Large intestine (tissue), 3 donors: ENCODE data around the gene MEX3A. TPM values are rescaled to one million over a fixed set of nuclear protein-coding genes. Genes with fewer than 3 reads are reported as not detected.

Experiments
- DNase-seq, 2 donors: peaks; one replicate each; pipeline versions ENCODE4 v3.0.0 to v3.0.0-alpha.2; 2013
- H3K27ac ChIP-seq: one replicate; pipeline ENCODE4 v1.5.1; 2013; ENCODE audit warnings: low read length
- H3K27me3 ChIP-seq: 2 replicates; pipeline ENCODE4 v1.6.1; 2013; ENCODE audit warnings: low read length; ENCODE audit not compliant: control insufficient read depth, insufficient read depth
- H3K36me3 ChIP-seq: 2 replicates; pipeline ENCODE4 v1.6.1; 2013; ENCODE audit warnings: low read length; ENCODE audit not compliant: control insufficient read depth, insufficient read depth
- H3K4me1 ChIP-seq: one replicate; pipeline ENCODE4 v1.6.1; 2013; ENCODE audit warnings: low read length; ENCODE audit not compliant: control insufficient read depth, insufficient read depth
- H3K4me3 ChIP-seq: one replicate; pipeline ENCODE4 v1.5.1; 2013; ENCODE audit warnings: low read length
- H3K9me3 ChIP-seq: one replicate; pipeline ENCODE4 v1.6.1; 2013; ENCODE audit warnings: mild to moderate bottlenecking, low read depth, low read length, moderate library complexity; ENCODE audit not compliant: control insufficient read depth
- WGBS: methylation state at CpG from one replicate; pipeline ENCODE4 v1.1.5; 2013; ENCODE audit warnings: low lambda C conversion rate; ENCODE audit not compliant: insufficient coverage; 5-methylcytosine and 5-hydroxymethylcytosine counted together
- polyA plus RNA-seq: library from polyadenylated mRNA; unstranded; fragments of 120-200 nt; gene quantifications from one replicate; pipeline ENCODE4 v1.2.1, GENCODE V29; 2013

The MEX3A gene
- polyA plus RNA-seq, 1 donor: 8.4 TPM

GRCh38 chr1:156025876-156026275 is 56.4 kb downstream of the MEX3A start:
- no CpG with 5 or more reads among the region's 9 CpGs for WGBS
- H3K27me3 ChIP-seq: no peaks in the 10 kb centered on the region
- H3K4me1 ChIP-seq: peaks cover 11% of the 10 kb centered on the region
- H3K36me3 ChIP-seq: no peaks in the 10 kb centered on the region
- peak; percentile 61 to 76 for DNase-seq
- no peak overlapping the region for H3K4me3 ChIP-seq
- no peaks in the 10 kb centered on the region for H3K9me3 ChIP-seq
- peak overlapping the region; percentile 18 for H3K27ac ChIP-seq

DNA sequence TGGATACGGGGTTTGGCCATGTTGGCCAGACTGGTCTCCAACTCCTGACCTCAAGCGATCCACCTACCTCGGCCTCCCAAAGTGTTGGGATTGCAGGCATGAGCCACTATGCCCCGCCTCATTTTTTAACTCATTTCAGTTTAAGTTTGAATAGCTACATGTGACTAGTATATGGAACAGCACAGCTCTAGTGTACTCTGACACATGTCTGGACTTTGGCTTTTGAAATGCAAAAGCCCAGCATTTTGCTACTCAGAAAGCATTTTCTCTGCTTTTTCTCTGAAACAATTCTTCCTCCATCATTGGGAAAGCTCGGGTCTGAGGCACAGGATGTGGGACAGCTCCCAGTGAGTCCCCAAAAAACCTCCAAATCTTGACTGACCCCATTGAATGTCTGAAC is 57.5 kb downstream of the MEX3A start:
- Histone ChIP-seq H3K36me3 (no peaks in the 10 kb centered on the region), H3K27me3 (no peaks in the 10 kb centered on the region), H3K4me3 (no peak overlapping the region), H3K9me3 (no peaks in the 10 kb centered on the region), H3K27ac (peak overlapping the region; percentile 82), H3K4me1 (peaks cover 11% of the 10 kb centered on the region)
- WGBS: no CpG with 5 or more reads among the region's 5 CpGs
- DNase-seq: peak; percentile 59 to 82

Other genes starting within 250 kb of the MEX3A start
- 51.0 TPM for gene GON4L, start 225.3 kb downstream of the MEX3A start, polyA plus RNA-seq
- gene SYT11, start 222.9 kb downstream of the MEX3A start, polyA plus RNA-seq: 19.0 TPM
- 57.1 TPM for gene RIT1, start 171.1 kb downstream of the MEX3A start, polyA plus RNA-seq
- gene KHDC4, start 148.1 kb downstream of the MEX3A start, polyA plus RNA-seq: 75.2 TPM
- 0.34 TPM for gene RXFP4, start 140.8 kb downstream of the MEX3A start, polyA plus RNA-seq
- gene ARHGEF2, start 103.9 kb downstream of the MEX3A start, polyA plus RNA-seq: 51.2 TPM
- 281 TPM for gene SSR2, start 61.5 kb downstream of the MEX3A start, polyA plus RNA-seq
- 43.9 TPM for gene UBQLN4, start 28.7 kb downstream of the MEX3A start, polyA plus RNA-seq
- gene LAMTOR2, start 27.7 kb downstream of the MEX3A start, polyA plus RNA-seq: 64.0 TPM
- 174 TPM for gene RAB25, start 21.3 kb downstream of the MEX3A start, polyA plus RNA-seq
- 138 TPM for gene LMNA, start 32.2 kb upstream of the MEX3A start, polyA plus RNA-seq
- 6.4 TPM for gene SEMA4A, start 71.1 kb upstream of the MEX3A start, polyA plus RNA-seq
- 35.4 TPM for gene SLC25A44, start 111.6 kb upstream of the MEX3A start, polyA plus RNA-seq
- gene PMF1, start 130.5 kb upstream of the MEX3A start, polyA plus RNA-seq: 63.4 TPM
- 5.8 TPM for gene BGLAP, start 159.7 kb upstream of the MEX3A start, polyA plus RNA-seq
- 12.9 TPM for gene PAQR6, start 165.6 kb upstream of the MEX3A start, polyA plus RNA-seq
- gene SMG5, start 200.4 kb upstream of the MEX3A start, polyA plus RNA-seq: 57.3 TPM
- 7.3 TPM for gene TMEM79, start 201.9 kb upstream of the MEX3A start, polyA plus RNA-seq
- 170 TPM for gene GLMP, start 213.2 kb upstream of the MEX3A start, polyA plus RNA-seq
- not detected for gene VHLL, start 216.8 kb upstream of the MEX3A start, polyA plus RNA-seq